Suprapubic skin (tissue), 3 donors: Measurements from ENCODE around the gene LRRC3B.

Source experiments
- POLR2AphosphoS5 ChIP-seq, 3 donors: sonication (generic); formaldehyde crosslinking; IDR thresholded peaks; one replicate each; pipeline ENCODE4 v1.6.1; 2017; ENCODE audit warnings: antibody characterized with exemption in 3 of 3
- TF ChIP-seq, protein P1 (sequence below), 2 donors: fragments of 200-600 bp in 1 of 2; fragments of 450-650 bp in 1 of 2; sonication (generic) in 1 of 2; IDR thresholded peaks; one replicate each; pipeline ENCODE4 v1.5.1; 2016 to 2019; ENCODE audit warnings: antibody characterized with exemption in 2 of 2, mild to moderate bottlenecking in 1 of 2, moderate library complexity in 1 of 2

DNA sequence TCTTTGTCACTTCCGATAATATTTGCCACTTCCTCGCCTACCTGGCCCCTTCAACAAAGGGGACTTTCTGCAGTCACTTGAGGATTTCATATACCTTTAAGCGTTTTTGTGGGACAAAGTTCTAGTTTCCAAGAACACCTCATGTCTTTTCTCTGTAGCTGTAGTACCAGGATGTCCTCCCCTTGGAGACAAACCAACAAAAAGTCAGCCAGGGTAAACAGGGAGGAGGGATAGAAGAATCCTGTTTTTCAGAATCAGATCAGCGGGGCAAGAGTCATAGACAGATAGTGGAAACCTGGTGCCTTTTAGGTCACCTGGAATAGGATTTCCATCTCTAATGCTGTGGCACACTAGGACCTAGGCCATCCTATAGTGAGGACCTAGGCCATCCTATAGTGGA, 4.5 kb downstream of the LRRC3B start:
- no peak for TF ChIP-seq POLR2AphosphoS5 (IDR thresholded peaks at IDR 0.05)
- TF ChIP-seq, protein P1, sequence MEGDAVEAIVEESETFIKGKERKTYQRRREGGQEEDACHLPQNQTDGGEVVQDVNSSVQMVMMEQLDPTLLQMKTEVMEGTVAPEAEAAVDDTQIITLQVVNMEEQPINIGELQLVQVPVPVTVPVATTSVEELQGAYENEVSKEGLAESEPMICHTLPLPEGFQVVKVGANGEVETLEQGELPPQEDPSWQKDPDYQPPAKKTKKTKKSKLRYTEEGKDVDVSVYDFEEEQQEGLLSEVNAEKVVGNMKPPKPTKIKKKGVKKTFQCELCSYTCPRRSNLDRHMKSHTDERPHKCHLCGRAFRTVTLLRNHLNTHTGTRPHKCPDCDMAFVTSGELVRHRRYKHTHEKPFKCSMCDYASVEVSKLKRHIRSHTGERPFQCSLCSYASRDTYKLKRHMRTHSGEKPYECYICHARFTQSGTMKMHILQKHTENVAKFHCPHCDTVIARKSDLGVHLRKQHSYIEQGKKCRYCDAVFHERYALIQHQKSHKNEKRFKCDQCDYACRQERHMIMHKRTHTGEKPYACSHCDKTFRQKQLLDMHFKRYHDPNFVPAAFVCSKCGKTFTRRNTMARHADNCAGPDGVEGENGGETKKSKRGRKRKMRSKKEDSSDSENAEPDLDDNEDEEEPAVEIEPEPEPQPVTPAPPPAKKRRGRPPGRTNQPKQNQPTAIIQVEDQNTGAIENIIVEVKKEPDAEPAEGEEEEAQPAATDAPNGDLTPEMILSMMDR (IDR thresholded peaks at IDR 0.05): no peak
